Medulla oblongata (tissue), 1 donor: Measurements from ENCODE around the gene TGFBR3.
"Not testable (repeated sequence)": the region's sequence is repeated elsewhere in the genome, so short reads cannot be mapped to it uniquely, and the experiment has no call there.

ENCODE experiments used
- DNase-seq: peaks from one replicate; pipeline ENCODE4 v3.0.0-alpha.2; 2015; ENCODE audit errors: extremely low spot score

TGFBR3 gene

DNA sequence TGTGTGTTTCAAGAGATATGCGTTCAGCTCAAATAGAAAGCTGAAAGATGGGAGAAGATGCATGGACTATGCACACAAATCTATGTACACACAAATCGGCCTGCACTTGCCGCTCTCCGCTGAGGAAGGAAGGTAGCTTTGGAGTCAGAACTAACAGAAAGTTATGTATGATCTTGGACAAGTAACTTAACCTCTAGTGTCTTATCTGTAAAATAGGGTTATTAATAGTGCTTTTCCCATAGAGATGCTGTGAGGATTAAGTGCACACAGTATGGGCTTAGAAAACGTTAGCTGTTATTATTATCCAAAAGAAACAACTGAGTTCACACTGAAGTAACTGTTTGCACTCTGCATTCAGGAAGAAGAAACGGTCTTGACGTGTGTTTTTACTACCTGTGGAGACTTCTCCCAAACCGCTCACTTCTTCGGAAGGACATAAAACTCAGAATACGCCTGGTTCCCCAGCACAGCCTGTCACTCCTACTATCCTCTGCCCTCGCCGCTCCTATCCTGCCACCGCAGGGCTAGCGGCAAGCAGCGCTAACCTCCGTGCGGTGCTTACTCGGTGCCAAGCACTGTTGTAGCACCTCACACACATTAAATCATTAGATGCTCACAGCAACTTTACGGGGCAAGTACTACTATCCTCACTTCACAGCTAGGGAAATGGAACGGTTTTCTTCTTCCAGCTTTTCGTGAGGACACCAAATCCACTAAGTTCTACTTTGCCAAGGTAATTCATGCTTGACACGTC is 1.3 kb downstream of the TGFBR3 start:
- DNase-seq = peak; percentile 19

DNA sequence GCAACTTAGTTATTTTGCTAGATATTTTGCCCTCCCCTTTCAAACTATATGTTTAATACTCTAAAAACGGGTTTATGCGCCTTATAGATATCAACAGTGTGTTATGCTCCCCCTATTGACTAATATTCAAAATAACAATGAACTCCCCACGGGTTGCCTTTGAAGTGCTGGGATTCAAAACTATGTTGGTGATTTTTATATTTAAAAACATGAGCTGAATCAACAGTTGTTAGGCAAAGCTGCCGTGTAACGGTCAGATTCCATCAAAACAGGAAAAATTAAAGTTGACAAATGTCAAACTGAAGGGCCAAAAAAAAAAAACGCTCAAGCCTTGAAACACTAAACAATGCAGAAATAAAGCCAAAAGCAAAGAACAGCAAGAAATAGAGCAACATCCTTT is 2.5 kb downstream of the TGFBR3 start:
- DNase-seq = peak; percentile 14

DNA sequence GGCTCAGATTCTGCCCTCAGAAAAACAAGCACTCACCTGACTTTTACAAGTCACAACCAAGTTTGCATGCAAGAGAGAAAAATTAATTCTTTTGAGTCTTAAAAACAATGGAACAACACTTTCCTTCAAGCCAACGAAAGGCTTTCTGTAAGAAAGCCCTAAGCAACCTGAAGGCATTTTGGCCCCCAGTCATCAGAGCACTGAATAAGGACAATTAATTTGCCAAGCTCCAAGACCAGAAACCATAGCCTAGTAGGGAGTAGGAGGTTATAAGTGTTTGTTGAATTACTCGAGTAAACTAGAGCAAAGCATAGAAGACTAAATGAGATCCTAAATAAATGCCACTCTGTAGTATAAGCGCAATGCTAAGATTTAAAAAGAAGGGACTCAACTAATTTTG is 4.7 kb downstream of the TGFBR3 start:
- DNase-seq = no peak

DNA sequence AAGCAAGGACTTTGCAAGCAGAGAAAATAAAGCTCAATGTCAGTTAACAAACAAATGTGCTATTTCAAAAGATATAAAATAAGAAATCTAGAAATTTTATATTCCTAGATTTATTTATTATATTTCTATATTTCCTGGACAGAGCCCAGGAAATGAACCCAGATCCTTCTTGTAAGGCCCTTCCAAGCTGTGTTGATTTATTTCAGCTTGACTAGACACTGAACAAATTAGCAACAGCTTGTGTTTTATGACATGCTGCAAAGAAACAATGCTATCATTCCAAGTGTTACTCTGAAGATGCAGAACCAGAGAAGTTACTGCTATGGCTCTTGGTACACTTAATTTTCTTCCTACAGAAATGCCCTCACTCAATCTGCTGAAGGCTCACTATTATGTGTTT is 6.2 kb downstream of the TGFBR3 start:
- DNase-seq = no peak

DNA sequence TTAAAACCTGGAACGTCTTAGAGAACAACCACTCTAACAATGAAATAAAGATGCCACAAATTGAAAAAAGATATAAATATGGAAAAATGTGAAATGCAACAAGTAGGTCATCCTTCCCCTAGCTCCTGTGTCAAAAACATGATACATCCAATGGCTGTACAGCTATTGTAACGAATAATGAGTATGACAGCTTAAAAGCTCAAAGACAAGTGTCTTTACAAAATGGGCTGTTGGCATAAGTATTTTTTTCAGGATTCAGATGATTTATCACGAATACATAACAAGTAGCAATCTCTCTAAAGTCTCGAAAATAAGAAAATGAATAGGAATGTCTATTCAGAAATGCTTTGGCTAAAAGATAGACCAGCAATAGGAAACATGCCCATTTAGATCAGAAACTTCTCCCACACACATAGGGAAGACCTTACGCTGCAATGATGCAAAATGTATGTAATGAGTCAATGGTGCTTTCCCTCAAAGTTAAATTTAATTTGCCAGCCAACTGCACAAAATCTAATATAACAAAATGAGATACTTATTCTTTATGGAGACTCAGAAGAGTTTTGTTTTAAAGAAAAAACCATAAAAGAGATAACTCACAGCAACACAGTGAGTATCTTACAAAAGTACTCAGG is 8.3 kb downstream of the TGFBR3 start:
- DNase-seq = no peak

DNA sequence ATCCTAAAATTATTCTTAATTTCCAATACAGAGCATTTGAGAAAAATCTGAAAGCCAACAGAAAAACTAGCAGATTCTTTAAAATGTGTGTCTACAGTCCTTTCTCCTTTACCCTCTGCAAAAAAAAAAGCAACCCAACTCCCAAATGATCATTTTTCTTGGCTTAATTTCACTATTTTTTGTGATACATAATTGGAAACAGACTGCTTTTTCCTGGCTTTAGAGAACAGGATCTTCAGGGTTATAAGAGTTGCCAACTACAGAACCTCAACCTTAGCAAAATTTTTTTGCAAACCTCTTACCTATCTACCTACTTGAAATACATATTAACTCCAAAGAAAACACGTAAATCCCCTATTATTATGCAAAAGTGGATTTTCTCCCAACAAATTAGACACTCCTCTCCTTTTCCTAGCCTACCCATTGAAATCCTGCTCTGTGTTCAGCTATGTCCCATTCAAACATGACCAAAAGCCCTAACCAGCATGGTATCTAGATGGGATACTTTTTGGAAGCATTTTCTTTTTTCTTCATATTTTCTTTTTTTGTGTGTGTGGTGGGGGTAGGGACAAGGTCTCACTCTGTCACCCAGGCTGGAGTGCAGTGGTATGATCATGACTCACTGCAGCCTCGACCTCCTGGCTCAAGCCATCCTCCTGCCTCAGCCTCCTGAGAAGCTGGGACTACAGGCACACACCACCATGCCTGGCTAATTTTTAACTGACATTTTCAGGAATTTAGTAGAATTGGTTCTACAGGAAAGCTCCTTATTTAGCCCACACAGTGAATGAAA is 9.0 kb downstream of the TGFBR3 start:
- DNase-seq = no peak

DNA sequence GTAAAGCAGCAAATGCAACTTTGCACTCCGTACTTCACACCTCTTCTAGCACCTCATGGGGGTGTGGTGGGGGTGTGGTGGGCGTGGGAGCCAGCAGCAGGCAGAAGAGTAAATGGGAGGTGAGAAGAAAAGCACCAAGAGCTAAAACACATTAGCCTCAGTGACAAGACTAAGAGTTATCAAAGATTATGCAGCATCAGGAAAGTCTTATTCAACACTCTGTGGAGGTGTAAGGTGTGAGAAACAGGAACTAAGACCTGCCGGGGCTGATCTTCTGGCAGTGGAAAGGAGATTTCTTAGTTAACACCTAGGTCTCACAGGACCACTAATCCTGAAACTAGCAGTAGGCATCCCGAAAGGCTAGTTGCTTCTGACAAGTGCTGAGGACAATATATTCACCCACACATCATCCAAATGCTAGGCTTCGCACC is 9.9 kb downstream of the TGFBR3 start:
- DNase-seq = no peak

DNA sequence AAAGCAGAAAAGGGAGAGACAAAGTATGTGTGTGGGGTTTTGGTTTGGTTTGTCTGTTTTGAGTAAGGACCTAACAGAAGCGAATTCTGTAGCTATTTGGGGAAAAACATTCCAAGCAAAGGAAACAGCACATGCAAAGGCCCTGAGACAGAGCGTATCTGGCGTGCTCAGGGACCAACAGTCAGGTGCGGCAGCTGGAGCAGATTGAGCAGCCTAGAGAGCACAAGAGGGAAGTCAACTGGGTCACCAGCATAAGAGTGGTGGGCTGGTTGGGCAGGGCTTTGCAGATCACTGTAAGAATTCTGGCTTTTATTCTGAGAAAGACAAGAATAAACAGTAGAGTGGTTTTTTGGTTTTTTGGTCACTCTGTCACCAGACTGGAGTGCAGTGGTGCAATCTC is 11.8 kb downstream of the TGFBR3 start:
- no peak for DNase-seq

DNA sequence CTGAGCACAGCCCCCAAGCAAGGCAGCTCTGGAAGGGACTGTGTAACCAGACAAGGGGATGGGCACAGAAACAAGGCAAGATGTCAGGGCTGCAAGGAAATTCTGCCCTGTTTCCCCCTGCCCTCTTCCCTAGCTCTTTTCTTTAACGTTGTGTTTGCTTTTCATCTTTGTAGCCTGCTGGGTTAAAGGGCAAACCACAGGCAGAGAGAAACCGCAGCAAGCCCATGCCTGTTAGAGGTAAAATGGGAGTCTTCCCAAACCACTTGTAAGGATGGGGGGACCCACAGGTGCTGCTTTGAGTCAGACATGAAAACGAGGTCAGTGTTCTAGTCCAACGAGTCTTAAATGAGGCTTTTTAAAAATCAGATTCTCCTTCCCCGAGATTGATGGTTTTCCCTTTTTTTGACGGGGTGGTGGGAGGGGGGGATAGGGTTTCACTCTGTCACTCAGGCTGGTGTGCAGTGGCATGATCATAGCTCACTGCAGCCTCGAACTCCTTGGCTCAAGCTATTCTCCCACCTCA is 13.3 kb downstream of the TGFBR3 start:
- no peak for DNase-seq

DNA sequence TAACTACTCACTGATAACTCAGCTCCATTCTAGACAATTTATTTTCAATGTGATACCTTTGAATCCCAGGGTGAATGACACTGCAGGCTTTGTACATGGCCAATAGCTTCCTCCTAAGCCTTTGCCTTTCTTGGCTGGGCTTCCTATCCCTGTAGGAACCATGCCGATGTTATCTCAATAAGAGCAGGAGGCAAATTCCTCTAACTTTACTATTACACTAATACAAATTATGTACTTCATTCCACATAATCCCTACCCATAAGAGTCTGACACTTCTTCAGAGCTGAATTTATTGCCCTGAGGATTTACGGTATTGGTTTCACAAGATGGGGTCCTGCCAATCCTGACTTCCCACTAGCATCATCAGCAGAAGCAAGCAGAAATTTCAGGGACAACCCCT is 14.0 kb downstream of the TGFBR3 start:
- DNase-seq = no peak

DNA sequence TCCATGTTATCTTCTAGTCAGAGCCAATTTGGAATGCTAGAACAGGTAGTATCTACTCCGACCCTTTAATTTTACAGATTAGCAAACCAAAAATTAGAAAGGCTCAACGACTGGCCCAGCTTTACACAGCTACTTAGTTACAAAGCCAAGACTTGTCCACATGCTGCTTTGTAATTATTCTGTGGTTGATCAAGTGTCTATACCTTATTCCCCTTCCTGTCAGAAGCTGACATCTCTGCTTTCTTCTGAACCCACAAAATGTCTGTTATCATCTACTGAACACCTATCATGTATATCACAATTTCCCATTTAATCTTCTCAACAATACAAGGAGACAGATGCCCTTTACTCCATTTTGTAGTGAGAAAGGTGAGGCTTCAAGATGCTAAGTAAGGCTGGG is 15.6 kb downstream of the TGFBR3 start:
- no peak for DNase-seq

DNA sequence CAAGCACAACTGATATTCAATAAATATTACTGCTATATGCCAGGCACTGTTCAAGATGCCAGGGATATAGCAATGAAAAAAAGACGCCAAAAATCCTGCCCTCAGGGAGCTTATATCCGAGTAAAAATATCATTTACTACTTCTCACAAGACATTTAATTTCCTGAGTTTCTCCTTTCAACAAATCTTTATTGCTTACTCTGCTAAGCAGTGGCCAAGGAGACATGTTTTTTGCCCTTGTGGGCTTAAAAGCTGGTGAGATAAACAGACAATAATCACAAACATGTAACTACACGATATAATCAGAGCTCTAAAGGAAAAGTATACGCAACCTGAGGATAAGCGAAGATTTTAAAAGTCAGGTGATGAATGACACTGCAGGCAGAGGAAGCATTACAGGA is 19.5 kb downstream of the TGFBR3 start:
- no peak for DNase-seq

DNA sequence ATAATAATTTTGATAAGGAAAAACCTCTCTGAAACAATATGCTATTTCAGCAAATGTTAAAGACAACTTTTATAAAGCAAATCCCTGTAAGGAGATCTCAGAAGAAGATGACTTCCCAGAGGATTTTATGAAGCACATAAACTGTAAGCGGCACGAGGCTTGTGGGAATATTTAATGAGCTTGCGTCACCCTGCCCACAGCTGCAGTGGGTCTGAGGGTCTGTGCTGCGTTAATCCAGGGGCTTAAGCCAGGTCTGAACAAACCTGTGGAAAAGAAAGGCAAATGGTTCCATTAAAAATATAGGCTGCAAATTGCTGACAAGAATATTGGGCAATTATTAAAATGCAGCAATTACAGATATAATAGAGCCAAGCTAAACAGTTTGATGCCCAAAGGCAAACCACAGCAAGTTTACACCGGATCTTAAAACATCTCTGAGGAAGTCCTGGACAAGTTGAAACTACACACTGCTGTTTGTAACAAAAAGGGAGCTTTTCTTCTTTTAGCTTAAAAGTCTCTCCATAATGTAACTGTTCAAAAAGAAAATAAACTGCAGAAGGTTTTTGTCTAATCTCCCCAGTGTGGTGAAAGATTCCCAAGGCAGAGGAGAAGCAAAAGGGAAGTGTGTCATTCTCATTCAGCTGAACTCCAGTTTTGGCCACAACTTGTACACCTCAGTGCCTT is 21.8 kb downstream of the TGFBR3 start:
- DNase-seq = no peak

DNA sequence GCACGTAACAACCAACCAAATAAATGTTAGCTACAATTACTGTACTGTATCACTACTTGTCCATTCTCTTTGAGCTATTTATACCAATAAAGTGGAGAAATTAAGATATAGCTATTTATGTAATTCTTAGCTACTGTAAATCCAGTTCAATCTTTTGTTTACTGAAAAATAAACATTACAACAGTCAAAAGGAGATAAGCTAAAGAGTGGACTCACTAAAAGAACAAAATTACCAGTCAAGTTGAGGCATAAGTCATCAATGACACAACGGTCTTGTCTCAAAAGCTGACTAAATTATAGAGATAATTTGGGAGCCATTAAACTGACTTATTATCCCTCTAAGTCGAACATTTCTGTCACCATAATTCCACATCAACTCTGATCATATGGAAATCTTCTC is 22.5 kb downstream of the TGFBR3 start:
- DNase-seq = no peak

DNA sequence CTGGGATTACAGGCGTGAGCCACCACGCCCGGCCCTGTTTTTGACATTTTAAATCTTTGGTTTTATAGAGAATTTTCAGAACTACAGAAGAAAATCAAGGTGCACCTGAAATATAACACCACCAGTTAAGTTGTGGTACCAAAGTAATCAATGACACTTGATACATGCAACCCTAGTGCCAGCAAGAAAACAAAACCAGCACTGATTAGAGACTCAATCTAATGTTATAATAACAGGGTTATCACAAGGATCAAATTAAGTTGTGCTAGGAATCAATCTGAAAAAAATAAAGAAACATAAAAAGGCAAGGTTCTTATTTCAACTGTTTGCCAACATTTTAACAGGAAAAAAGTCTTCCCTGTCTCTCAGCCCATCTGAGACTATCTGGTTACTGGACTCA is 23.8 kb downstream of the TGFBR3 start:
- no peak for DNase-seq

DNA sequence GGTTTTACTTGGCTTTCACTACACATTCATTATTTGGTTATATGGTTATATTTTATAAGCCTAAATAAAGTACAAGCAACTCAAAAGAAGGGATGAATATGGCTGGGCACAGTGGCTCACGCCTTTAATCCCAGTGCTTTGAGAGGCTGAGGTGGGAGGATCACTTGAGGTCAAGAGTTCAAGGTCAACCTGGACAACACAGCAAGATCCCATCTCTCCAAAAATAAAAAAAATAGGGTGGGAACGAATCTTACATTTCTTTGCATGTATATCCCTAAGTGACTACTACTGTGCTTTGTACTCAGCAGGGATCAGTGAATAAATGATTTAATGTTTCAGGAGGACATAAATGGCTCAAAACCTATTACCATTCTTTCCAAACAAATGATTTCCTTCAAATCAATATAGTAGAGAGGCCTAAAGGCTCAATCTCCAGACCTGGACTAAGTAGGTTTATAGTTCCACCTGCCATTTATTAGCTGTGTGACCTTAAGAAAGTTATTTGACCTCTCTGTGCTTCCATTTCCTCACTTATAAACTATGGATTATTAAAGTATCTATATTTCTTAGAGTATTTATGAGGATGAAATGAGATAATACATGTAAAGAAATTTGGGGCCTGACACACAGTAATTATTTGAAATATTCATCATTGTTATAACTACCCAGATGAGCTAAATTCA is 28.3 kb downstream of the TGFBR3 start:
- no peak for DNase-seq

DNA sequence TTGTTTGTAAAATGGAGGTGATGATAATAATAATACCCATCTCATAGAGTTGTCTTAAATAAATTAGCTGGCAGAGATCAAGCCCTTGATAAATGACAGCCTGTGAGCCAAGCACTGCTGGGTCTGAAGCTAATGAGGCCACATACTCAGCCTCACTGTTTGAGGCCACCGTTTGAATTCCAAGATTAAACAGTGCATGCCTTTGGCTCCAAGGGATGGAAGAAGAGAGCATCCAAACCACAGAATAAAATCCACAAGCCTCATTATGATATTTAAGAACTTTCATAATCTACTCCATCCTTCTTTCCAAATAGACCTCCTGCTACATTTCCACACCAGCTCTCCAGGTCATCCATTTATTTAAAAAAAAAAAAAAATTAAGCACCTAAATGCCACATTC is 29.0 kb downstream of the TGFBR3 start:
- no peak for DNase-seq

DNA sequence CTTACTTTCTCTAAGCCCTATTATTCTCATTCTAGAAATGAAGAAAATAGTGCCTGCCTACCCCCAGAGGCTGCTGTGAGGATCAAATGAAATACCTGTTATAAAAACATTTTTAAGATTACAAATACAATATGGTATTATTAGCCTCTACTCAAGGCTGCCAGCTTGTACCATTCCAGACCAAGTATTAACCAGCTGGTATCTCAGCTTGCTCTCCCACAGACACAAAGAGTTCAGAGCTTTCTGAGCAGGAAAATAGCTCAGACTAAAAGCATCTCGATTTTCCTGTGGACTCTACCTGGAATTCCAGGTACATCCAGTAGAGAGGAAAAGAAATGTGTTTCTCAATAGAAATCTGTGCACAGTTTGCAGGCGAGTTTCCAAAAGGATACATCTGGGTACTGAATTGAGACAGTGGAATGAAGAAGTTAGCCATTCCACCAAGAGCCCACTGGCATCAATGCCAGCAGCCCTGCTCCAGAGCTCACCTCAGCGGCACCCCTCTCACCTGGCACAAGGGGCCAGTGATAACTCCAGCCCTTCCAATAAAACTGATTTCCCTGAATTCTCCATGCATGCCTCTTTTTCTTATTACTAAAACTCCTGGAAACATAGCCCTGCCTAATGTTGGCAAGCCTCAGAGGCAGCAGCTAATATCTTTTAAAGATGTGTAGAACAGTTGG is 31.0 kb downstream of the TGFBR3 start:
- no peak for DNase-seq

DNA sequence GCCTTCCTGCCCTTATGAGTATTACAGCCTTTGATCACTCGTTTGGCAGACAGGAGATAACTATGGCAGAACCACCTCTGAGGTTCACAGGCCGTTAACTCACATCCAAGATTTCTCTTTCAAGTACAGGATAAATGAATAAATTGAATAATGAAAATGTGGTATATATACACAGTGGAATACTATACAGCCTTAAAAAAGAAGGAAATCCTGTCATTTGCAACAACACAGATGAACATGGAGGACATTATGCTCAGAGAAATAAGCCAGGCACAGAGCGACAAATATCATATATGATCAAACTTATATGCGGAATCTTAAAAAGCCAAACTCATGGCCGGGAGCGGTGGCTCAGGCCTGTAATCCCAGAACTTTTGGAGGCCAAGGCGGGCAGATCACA is 32.6 kb downstream of the TGFBR3 start:
- no peak for DNase-seq

DNA sequence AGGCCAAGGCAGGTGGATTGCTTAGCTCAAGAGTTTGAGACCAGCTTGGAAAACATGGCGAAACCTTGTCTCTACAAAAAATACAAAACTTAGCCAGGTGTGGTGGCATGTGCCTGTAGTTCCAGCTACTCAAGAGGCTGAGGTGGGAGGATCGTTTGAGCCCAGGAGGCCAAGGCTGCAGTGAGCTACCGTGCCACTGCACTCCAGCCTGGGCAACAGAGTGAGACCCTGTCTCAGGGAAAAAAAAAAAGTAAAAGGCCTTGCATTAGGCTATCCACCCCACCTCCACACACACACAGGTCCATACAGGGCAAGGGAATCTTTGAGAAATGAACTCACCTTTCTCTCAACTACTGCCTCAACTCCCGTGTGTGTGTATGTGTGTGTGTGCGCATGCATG is 33.9 kb downstream of the TGFBR3 start:
- not testable (repeated sequence) for DNase-seq
